ENCODE results near the gene ROCK1.
A peak's percentile ranks its signal among the peaks of the same experiment; 100 is the strongest.

Gene ROCK1

GRCh38 chr18:21110713-21111345, 784 bp downstream of the ROCK1 start:
- H3K4me3 ChIP-seq (ENCODE audit: low read depth, low read length): peak overlapping the region; percentile 97
- H3K27ac ChIP-seq: peak overlapping the region; percentile 94
- peaks cover 2% of the 10 kb centered on the region for H3K36me3 ChIP-seq (replicated peaks)
- DNase-seq: peak; percentile 32
- in situ Hi-C loops (cut with HindIII; ENCODE audit: low pct_ligation_motif_present, low sequenced_read_pairs): no loop called here
- TF ChIP-seq CTCF (IDR thresholded peaks at IDR 0.05; ENCODE audit: low read depth, low read length, missing control alignments): no peak
- no peaks in the 10 kb centered on the region for H3K27me3 ChIP-seq (replicated peaks)

GRCh38 chr18:21109936-21110712, 1.5 kb downstream of the ROCK1 start:
- in situ Hi-C loops (cut with HindIII; ENCODE audit: low pct_ligation_motif_present, low sequenced_read_pairs): no loop called here
- TF ChIP-seq CTCF (IDR thresholded peaks at IDR 0.05; ENCODE audit: low read depth, low read length, missing control alignments): no peak

GRCh38 chr18:21105936-21106335, 5.7 kb downstream of the ROCK1 start:
- DNase-seq: no peak
- in situ Hi-C loops (cut with HindIII; ENCODE audit: low pct_ligation_motif_present, low sequenced_read_pairs): no loop called here
- Histone ChIP-seq H3K27me3 (replicated peaks) (no peaks in the 10 kb centered on the region), H3K27ac (no peak overlapping the region), H3K4me3 (ENCODE audit: low read depth, low read length) (no peak overlapping the region), H3K36me3 (replicated peaks) (no peaks in the 10 kb centered on the region)
- no peak for TF ChIP-seq CTCF (IDR thresholded peaks at IDR 0.05; ENCODE audit: low read depth, low read length, missing control alignments)

More at GRCh38 chr18:21109936-21110712, 1.5 kb downstream of the ROCK1 start:
- DNase-seq: no peak
- Histone ChIP-seq H3K36me3 (replicated peaks) (peaks cover 2% of the 10 kb centered on the region), H3K27ac (peak overlapping the region; percentile 94), H3K4me3 (ENCODE audit: low read depth, low read length) (peak overlapping the region; percentile 97), H3K27me3 (replicated peaks) (no peaks in the 10 kb centered on the region)

GRCh38 chr18:21101172-21101571, 10.4 kb downstream of the ROCK1 start:
- H3K36me3 ChIP-seq (replicated peaks): no peaks in the 10 kb centered on the region
- no peak for TF ChIP-seq CTCF (IDR thresholded peaks at IDR 0.05; ENCODE audit: low read depth, low read length, missing control alignments)
- no peak overlapping the region for H3K4me3 ChIP-seq (ENCODE audit: low read depth, low read length)
- in situ Hi-C loops (cut with HindIII; ENCODE audit: low pct_ligation_motif_present, low sequenced_read_pairs): no loop called here
- no peaks in the 10 kb centered on the region for H3K27me3 ChIP-seq (replicated peaks)
- H3K27ac ChIP-seq: no peak overlapping the region
- DNase-seq: no peak

GRCh38 chr18:21100678-21101077, 10.9 kb downstream of the ROCK1 start:
- no peak for DNase-seq
- no peak overlapping the region for H3K27ac ChIP-seq
- in situ Hi-C loops (cut with HindIII; ENCODE audit: low pct_ligation_motif_present, low sequenced_read_pairs): no loop called here
- no peak overlapping the region for H3K4me3 ChIP-seq (ENCODE audit: low read depth, low read length)
- H3K27me3 ChIP-seq (replicated peaks): no peaks in the 10 kb centered on the region
- TF ChIP-seq CTCF (IDR thresholded peaks at IDR 0.05; ENCODE audit: low read depth, low read length, missing control alignments): no peak
- no peaks in the 10 kb centered on the region for H3K36me3 ChIP-seq (replicated peaks)
